Stimulated activated CD4-positive, alpha-beta T cell treated with anti-CD3 and anti-CD28 coated beads, TNF-alpha, amount 100 ng/mL, for 4 hours (primary cell): ENCODE measurements around the gene GNG5.
A peak's percentile ranks its signal among the peaks of the same experiment; 100 is the strongest.
"Not testable (repeated sequence)": the region's sequence is repeated elsewhere in the genome, so short reads cannot be mapped to it uniquely, and the experiment has no call there.

Experiments used
- DNase-seq, 3 experiments: peaks; one replicate each; pipeline ENCODE4 v3.0.0-alpha.2; 2020; ENCODE audit warnings: low read depth in 3 of 3

Gene GNG5

DNA sequence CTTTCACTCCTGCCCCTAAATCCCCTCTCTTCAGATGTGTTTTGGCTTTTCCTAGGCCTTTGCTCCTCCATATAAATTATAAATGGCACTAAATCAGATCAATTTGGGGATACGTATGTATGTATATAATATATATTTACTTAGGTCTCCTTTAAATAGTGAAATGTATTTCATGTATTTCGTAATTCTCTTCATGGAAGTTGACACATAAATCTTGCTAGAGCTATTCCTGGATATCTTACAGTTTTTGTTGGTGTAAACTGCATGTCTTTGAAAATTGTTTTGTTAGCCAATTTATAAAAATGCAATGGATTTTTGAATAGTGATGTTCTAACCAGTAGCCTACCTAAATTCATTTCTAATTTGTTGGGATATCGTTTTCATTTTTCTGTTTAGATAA lies 18.3 kb downstream of the GNG5 start:
- no peak for DNase-seq

DNA sequence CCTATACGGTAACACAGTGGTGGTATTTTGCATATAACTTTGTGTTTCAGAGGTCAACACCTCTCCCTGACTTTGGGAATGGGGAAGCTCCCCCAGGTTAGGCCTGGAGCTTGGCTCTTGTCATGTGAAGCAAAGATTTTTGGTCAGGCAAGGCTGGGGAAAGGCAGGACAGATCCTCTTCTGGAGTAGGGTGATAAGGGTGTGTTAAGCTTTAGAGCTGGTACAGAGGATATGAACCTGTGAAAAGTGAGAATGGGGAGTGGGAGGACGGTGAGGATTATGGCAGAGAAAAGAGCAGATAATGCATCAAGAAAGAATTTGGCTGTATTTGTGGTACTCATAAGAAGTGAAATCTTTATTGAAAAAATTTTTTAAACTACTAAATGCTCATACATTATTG lies 25.1 kb downstream of the GNG5 start:
- no peak for DNase-seq

DNA sequence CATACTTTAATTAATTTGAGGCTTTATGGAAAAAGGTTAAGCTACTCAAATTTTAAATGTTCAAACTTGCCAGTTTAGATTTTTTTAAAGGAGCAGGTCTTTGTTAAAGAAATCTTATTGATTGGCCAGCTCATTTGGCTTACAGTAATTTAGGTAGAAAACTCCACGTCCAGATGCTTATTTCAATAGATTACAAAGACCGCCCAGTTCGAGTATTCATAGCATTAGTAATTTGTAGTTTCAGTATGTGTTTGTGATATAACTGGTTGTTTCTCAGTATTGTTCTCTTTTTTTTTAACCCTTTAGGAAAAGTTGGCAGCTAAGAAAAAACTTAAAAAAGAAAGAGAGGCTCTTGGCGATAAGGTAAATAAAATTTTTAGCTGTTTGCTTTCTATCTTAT lies 25.7 kb downstream of the GNG5 start:
- DNase-seq: no peak

DNA sequence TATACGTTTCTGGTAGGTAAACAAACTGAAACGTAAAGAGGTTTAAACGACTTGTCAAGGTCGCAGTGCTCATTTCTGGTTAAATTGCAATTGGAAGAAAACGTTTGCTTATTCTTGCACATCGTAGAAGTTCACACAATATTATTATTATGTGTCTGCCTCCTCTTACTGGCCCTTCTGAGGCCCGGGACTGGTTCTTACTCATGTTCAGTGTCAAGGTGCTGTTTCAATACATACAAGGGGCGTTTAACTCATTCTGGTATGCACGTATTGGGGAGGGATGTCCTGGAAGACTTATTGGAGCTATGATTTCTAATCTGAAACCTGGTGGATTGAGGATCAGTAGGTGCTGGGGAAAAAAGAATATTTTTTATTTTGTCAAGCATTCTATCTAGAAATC lies 26.4 kb downstream of the GNG5 start:
- DNase-seq: no peak

DNA sequence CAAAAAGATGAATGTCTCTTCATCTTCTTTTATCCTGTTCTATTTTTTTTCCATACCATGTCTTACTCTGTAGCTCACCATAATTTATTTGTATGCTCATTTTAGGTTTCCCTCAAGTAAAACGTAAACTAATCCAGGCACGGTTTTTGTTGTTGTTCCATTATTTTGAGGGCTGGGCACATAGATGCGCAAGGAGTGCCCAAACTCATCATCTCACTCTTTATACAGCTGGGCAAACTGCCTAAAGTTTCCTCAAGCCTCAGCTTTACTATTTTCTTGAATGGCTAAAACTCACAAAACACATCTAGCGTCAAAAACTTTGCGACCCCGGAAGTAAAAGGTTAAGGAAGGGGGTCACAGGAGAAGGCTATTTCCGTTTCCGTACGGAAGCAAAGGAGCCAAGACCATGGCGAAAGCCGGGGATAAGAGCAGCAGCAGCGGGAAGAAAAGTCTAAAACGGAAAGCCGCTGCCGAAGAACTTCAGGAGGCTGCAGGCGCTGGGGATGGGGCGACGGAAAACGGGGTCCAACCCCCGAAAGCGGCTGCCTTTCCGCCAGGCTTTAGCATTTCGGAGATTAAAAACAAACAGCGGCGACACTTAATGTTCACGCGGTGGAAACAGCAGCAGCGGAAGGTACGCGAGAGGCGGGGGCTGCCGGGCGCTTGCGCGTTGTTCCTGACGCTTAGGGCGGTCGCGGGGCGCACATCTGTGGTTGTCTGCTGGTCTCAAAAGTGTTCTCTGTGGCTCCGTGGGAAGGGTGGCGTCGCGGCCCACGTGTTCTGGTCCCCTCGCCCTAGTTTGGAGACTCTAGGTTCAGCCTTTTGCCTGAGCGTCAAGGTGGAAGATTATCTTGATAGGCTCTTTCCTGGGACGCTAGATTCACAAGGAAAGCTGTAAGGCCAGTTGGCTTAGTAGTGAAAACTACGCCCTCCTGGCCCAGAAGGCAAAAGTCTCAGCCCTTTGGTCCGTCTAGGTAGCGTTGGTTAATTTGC lies 27.2 kb downstream of the GNG5 start, which contains the start of gene RPF1:
TSS of gene RPF1 (plus strand) at position 391 of the 993 bp plus-strand sequence. CDS start at position 407, 16 bp downstream.
- DNase-seq: peak; percentile 56 to 61 (median 60)

DNA sequence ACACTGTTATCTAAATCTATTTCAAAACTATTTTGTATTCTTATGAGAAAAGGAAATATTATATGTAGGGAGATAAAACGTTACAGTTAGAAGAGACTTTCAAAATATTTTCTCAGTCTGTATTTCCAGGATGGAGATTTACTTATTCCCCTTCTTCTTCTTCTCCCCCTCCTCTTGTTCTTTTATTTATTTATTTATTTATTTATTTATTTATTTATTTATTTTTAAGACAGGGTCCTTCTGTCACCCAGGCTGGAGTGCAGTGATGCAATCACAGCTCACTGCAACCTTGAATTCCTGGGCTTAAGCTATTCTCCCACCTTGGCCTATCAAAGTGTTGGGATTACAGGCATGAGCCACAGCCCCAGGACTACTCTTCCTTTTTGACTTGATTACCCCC lies 30.2 kb downstream of the GNG5 start:
- DNase-seq: no peak

DNA sequence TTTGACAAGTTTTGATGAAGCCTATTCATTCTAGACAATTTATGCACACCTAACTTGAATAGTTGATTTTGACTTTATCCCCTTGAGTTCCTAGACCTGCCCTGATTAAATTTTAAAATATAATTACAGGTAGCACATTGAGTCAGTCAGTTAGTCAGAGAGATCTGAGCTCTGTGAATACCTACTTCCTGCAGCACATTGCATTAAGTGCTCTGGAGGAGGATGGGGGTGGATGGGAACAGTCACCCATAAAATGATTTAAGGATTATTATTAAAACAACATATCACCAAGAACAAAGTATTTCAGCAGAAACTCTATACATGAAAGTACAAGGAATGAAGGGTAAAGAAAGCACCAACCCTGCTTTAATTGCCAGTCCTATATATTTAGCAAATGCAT lies 39.1 kb downstream of the GNG5 start:
- no peak for DNase-seq

DNA sequence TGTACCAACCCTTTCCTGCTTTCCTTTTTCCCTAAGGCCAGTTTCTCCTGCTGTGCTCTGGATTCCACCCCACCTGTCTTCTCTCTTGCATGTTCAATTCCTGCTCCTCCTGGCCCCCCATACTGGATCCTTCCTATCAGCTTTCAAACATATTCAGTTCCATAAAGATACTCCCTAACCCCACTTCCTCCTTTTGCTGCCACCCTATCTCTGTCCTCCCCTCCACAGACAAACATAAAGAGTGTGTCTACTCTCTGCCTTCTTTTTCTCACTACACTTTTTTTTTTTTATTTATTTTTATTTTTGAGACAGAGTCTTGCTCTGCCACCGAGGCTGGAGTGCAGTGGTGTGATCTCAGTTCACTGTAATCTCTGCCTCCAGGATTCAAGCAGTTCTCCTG lies 44.3 kb downstream of the GNG5 start:
- no peak for DNase-seq

DNA sequence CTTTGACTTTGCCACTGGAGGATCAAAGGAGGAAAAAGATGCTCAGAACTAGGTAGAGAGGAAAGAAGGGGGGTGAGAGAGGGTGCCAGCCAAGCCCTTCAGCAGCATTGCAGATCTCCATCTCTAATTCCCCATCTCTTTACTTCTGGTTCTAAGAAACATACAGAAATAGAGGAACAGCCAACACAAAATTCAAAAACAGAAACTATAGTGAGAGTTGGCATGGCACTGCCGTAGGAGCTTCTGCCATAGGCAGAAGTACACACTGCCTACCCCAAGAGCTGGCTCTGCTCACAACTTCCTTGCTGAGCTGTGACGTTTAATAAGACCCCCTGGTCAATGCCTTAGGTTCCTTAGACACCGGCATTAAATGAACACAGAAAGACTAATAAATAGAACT lies 53.9 kb downstream of the GNG5 start:
- DNase-seq: no peak

DNA sequence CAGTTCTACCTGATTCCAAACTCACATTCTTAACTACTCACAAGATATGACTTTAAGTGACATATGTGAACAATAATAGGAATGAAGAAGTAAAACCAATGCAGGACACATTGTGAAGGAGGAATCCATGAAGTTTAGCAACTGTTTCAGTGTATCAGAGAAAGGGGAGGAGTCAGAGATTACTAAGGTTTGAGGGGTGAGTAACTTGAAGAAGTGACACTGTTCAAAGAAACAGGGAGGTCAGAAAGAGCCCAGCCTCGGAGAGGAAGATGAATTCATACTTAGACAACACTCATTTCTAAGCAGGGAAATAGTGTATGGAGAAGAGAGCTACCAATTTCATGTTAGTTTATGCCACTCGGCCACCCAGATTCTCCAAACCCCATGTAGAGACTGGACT lies 55.5 kb downstream of the GNG5 start:
- DNase-seq: no peak

DNA sequence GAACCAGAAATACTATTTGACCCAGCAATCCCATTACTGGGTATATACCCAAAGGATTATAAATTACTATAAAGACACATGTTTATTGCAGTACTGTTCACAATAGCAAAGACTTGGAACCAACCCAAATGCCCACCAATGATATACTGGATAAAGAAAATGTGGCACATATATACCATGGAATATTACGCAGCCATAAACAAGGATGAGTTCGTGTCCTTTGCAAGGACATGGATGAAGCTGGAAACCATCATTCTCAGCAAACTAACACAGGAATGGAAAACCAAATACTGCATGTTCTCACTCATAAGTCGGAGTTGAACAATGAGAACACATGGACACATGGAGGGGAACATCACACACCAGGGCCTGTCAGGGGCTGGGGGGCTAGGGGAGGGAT lies 57.7 kb downstream of the GNG5 start:
- not testable (repeated sequence) for DNase-seq
